Heart left ventricle (tissue), 16 donors: ENCODE results near the gene ERBB4. TPM values are rescaled to one million over a fixed set of nuclear protein-coding genes. Genes with fewer than 3 reads are reported as not detected.

ENCODE experiments used
- ATAC-seq, 4 donors: fragments of 200-7000 bp; cut with Tn5 transposase; one replicate each; pipeline ENCODE4 v1.9.1; 2020 to 2022; ENCODE audit warnings: moderate library complexity in 4 of 4, mild to moderate bottlenecking in 3 of 4, moderate number of reproducible peaks in 1 of 4
- DNase-seq, 5 donors: peaks; one replicate each; pipeline ENCODE4 v3.0.0-alpha.2; 2020
- H3K27ac ChIP-seq, 12 donors: fragments of 200-600 bp; sonication (generic) in 4 of 12; one replicate each; pipeline versions ENCODE4 v1.5.0 to v1.8.0; 2016 to 2022; ENCODE audit warnings: mild to moderate bottlenecking in 2 of 12
- H3K27me3 ChIP-seq, 9 donors: fragments of 200-600 bp; sonication (generic) in 2 of 9; one replicate each; pipeline versions ENCODE4 v1.5.1 to v1.8.0; 2016 to 2022; ENCODE audit warnings: mild to moderate bottlenecking in 3 of 9
- H3K36me3 ChIP-seq, 9 donors: fragments of 200-600 bp; sonication (generic) in 2 of 9; one replicate each; pipeline versions ENCODE4 v1.5.0 to v1.8.0; 2018 to 2022; ENCODE audit warnings: mild to moderate bottlenecking in 2 of 9
- H3K4me1 ChIP-seq, 12 donors: fragments of 200-600 bp; sonication (generic) in 4 of 12; one replicate each; pipeline versions ENCODE4 v1.5.0 to v1.8.0; 2016 to 2022; ENCODE audit warnings: mild to moderate bottlenecking in 3 of 12
- H3K4me3 ChIP-seq, 12 donors: fragments of 200-600 bp; sonication (generic) in 4 of 12; one replicate each; pipeline versions ENCODE4 v1.5.0 to v1.8.0; 2017 to 2022; ENCODE audit warnings: mild to moderate bottlenecking in 9 of 12, moderate library complexity in 4 of 12
- H3K9me3 ChIP-seq, 12 donors: fragments of 200-600 bp; sonication (generic) in 4 of 12; one replicate each; pipeline versions ENCODE4 v1.5.0 to v1.8.0; 2016 to 2022; ENCODE audit warnings: mild to moderate bottlenecking in 1 of 12
- POLR2A ChIP-seq, 2 donors: fragments of 450-650 bp; IDR thresholded peaks; one replicate each; pipeline ENCODE4 v1.6.1; 2017; ENCODE audit warnings: antibody characterized with exemption in 2 of 2, mild to moderate bottlenecking in 2 of 2, moderate library complexity in 2 of 2
- WGBS, 4 donors: extraction: QIAGEN DNeasy Blood & Tissue Kit in 2 of 4; methylation state at CpG; one replicate each; pipeline versions ENCODE4 v1.1.5 to v1.1.7; 2013 to 2018; 5-methylcytosine and 5-hydroxymethylcytosine counted together
- intact Hi-C, 10 donors: fragments of 100-400 bp; cut with DNase I; formaldehyde crosslinking; loops; one replicate each; pipeline versions ENCODE4 v1.11.1 to v1.14.2; 2022
- polyA plus RNA-seq, 2 donors: library from polyadenylated mRNA; stranded (reverse); fragments of 200-250 nt; gene quantifications; one replicate each; pipeline ENCODE4 v1.2.3, GENCODE V29; 2013
- total RNA-seq, 9 donors: library from RNA; depleted of rRNA in 2 of 9; stranded (reverse); fragments of >200 nt in 2 of 9; fragmentation: NEBNext Ultra II Directional in 3 of 9; extraction: Animal tissue kit (Norgen Biotek cat#: 25700) in 3 of 9; gene quantifications; one replicate each; pipeline versions ENCODE4 v1.1.0 to v1.2.4, GENCODE V29; 2016 to 2023
- TF ChIP-seq, protein P1 (sequence below), 12 donors: fragments of 200-600 bp; sonication (generic) in 4 of 12; IDR thresholded peaks; one replicate each; pipeline versions ENCODE4 v1.5.0 to v1.8.0; 2018 to 2022; ENCODE audit warnings: antibody characterized with exemption in 12 of 12, mild to moderate bottlenecking in 5 of 12
- donor health status: ischemic (EF 13 %, LVEDD 7.1; RV severe dilation, severe dysfunction).
- donor health status: healthy with polysubstance abuse.
- donor health status: DM: no; HTN: yes; CAD: no.
- donor health status: DM: no; HTN: no; CAD: no.
- donor health status: ischemic (EF 25% LVEDD 6.9; RV normal size, moderate dysfunction).
- donor health status: ischemic (EF 25% LVEDD 5.7; RV mildly dilated, moderate dysfunction).
- donor health status: healthy.
- donor health status: DM: yes; HTN: yes; CAD: no.
- donor health status: ischemic (EF 35%, LVEDD 5.7; RV mildly dilated, moderate dysfunction).
- donor health status: nonischemic (EF 11% LVEDD 7.7; RV severe dilation, severe dysfunction).
- donor health status: DM: yes; HTN: yes; CAD: no.
- donor health status: PGD.
- donor health status: ischemic (EF 29% LVEDD 5.4; RV normal size, mild dysfunction).
- donor health status: nonischemic (EF 23%, LVEDD 6.1; RV moderate dilation, normal function).

Gene ERBB4
- total and polyA plus RNA-seq, 11 donors, result 1.3 to 29.5 (median 11.7) TPM

DNA sequence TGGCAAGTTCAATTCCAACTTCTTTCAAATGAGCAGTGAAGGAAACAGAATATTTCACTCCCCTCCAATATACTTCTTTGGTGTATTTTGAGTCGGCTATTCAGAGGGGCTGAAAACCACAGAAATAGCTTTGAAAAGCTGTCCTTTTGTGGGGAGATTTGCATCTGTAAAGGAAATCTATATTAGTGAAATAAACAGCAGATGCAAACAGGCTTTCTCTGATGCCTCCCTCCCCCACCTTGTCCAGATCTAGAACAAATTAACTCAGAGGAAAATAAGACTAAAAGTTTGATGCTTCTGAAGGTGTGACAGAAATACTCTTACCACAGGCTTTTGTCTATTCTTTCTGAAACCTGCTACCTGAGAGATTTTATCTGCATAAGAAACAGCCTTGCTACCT is 1173.7 kb downstream of the ERBB4 start:
- no peaks in the 10 kb centered on the region for H3K27me3 ChIP-seq
- intact Hi-C loops, result no loop called here
- H3K4me3 ChIP-seq, result no peak overlapping the region
- 56 to 78% (median 75%) methylated on average over 1 of the region's 1 CpG for WGBS, 4 donors
- ATAC-seq (no peak), DNase-seq (no peak)
- H3K9me3 ChIP-seq, result peaks cover 0 to 7% (median 0%) of the 10 kb centered on the region in 12 donors
- no peaks in the 10 kb centered on the region for H3K4me1 ChIP-seq
- TF ChIP-seq POLR2A (IDR thresholded peaks at IDR 0.05), result no peak
- TF ChIP-seq, protein P1, sequence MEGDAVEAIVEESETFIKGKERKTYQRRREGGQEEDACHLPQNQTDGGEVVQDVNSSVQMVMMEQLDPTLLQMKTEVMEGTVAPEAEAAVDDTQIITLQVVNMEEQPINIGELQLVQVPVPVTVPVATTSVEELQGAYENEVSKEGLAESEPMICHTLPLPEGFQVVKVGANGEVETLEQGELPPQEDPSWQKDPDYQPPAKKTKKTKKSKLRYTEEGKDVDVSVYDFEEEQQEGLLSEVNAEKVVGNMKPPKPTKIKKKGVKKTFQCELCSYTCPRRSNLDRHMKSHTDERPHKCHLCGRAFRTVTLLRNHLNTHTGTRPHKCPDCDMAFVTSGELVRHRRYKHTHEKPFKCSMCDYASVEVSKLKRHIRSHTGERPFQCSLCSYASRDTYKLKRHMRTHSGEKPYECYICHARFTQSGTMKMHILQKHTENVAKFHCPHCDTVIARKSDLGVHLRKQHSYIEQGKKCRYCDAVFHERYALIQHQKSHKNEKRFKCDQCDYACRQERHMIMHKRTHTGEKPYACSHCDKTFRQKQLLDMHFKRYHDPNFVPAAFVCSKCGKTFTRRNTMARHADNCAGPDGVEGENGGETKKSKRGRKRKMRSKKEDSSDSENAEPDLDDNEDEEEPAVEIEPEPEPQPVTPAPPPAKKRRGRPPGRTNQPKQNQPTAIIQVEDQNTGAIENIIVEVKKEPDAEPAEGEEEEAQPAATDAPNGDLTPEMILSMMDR (IDR thresholded peaks at IDR 0.05), result no peak
- H3K36me3 ChIP-seq, result no peaks in the 10 kb centered on the region
- no peak overlapping the region for H3K27ac ChIP-seq

DNA sequence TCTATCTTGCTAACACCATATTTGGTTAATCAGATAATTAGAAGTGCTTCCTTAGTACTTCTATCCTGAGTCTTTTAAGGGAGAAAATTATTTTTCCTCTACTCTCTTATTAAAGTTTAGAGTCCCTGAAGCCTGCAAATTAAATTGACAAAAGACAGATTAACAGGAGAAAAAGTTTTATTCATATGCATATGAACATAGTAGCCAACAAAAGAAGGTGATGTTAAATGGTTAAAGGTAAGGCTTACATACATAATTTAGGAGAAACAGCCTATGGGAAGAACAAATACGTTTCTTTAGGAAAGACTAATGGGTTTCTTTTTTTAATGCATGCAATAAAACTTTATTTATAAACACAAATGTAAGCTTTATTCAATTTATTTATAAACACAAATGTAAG is 1177.2 kb downstream of the ERBB4 start:
- Histone ChIP-seq H3K9me3 (peaks cover 0 to 7% (median 0%) of the 10 kb centered on the region in 12 donors), H3K27ac (no peak overlapping the region), H3K4me3 (no peak overlapping the region), H3K27me3 (no peaks in the 10 kb centered on the region), H3K36me3 (no peaks in the 10 kb centered on the region), H3K4me1 (no peaks in the 10 kb centered on the region)
- ATAC-seq (no peak), DNase-seq (no peak)
- WGBS, 4 donors, result 13 to 26% (median 20%) methylated on average over 1 of the region's 1 CpG
- intact Hi-C loops, result no loop called here
- no peak for TF ChIP-seq POLR2A (IDR thresholded peaks at IDR 0.05)
- TF ChIP-seq, protein P1 (IDR thresholded peaks at IDR 0.05), result no peak

DNA sequence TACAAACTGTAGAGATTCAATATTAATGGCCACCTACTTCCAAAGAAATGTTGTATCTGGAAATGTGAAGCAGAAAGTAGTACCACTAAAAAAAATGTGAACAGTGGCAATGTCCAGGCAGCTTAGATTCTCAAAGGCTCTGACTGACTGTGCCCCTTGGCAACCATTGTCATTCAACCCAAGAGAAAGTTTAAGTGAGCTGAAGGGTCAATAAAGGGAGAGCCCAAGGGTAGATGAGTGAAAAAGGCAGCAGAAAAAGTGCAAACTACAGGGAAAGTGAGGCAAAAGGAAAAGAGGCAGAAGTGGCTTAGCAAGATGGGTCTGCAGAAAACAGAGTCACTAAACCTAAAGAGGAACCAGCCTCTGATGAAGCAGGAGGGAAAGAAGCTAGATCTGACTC is 1179.3 kb downstream of the ERBB4 start:
- H3K27ac ChIP-seq, result no peak overlapping the region
- TF ChIP-seq, protein P1 (IDR thresholded peaks at IDR 0.05), result no peak
- no peak for TF ChIP-seq POLR2A (IDR thresholded peaks at IDR 0.05)
- peaks cover 0 to 7% (median 0%) of the 10 kb centered on the region in 12 donors for H3K9me3 ChIP-seq
- no peak overlapping the region for H3K4me3 ChIP-seq
- H3K4me1 ChIP-seq, result no peaks in the 10 kb centered on the region
- ATAC-seq (no peak), DNase-seq (no peak)
- H3K27me3 ChIP-seq, result no peaks in the 10 kb centered on the region
- H3K36me3 ChIP-seq, result no peaks in the 10 kb centered on the region
- intact Hi-C loops, result no loop called here

DNA sequence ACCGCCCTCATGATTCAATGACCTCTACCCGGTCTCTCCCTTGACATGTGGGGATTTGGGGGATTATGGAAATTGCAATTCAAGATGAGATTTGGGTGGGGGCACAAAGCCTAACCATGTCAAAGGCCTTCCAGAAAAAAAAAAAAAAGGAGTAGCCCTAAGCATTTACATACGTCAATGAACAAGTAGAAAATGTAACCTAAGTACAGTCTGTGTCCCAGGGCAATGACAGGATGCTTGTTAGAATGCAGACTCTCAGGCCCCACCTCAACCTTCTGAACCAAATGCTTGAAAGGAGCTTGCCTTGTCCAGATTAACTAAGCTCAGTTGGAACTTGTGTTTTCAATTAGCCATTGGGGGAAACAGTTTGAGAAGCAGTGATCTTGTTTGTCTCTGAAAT is 1180.1 kb downstream of the ERBB4 start:
- 61 to 83% (median 75%) methylated on average over 3 of the region's 3 CpGs for WGBS, 4 donors
- H3K4me3 ChIP-seq, result no peak overlapping the region
- H3K36me3 ChIP-seq, result no peaks in the 10 kb centered on the region
- DNase-seq (no peak), ATAC-seq (no peak)
- H3K4me1 ChIP-seq, result no peaks in the 10 kb centered on the region
- H3K27me3 ChIP-seq, result no peaks in the 10 kb centered on the region
- TF ChIP-seq, protein P1 (IDR thresholded peaks at IDR 0.05), result no peak
- TF ChIP-seq POLR2A (IDR thresholded peaks at IDR 0.05), result no peak
- no peak overlapping the region for H3K27ac ChIP-seq
- intact Hi-C loops, result no loop called here
- peaks cover 0 to 7% (median 0%) of the 10 kb centered on the region in 12 donors for H3K9me3 ChIP-seq
